Measurements from ENCODE around the gene CD209.
"Not testable (repeated sequence)": the region's sequence is repeated elsewhere in the genome, so short reads cannot be mapped to it uniquely, and the experiment has no call there.

CD209 gene

GRCh38 chr19:7746903-7747884 is at the start of gene CD209:
CD209 (minus strand) TSS chr19:7747534; CDS start chr19:7747511, 23 bp downstream.
- Histone ChIP-seq H3K27ac (ENCODE audit: low read length) (no peak within 1 kb of the TSS), H3K4me1 (ENCODE audit: insufficient read depth, low read length) (no peaks in the 10 kb centered on the region), H3K9me3 (ENCODE audit: insufficient read depth, low read length, severe bottlenecking) (no peaks in the 10 kb centered on the region), H3K4me3 (ENCODE audit: low read depth in 1 of 2, low read length in 2 of 2) (no peak within 1 kb of the TSS), H3K36me3 (ENCODE audit: insufficient read depth, low read length) (no peaks in the 10 kb centered on the region), H4K20me1 (ENCODE audit: insufficient read depth, low read length) (no peaks in the 10 kb centered on the region), H3K9ac (ENCODE audit: low read depth, low read length) (no peak within 1 kb of the TSS), H2AFZ (ENCODE audit: low read depth, low read length) (no peak within 1 kb of the TSS), H3K79me2 (ENCODE audit: insufficient read depth, low read length) (no peaks in the 10 kb centered on the region), H3K4me2 (ENCODE audit: insufficient read depth, low read length) (no peak within 1 kb of the TSS), H3K27me3 (ENCODE audit: insufficient read depth, low read length, poor library complexity) (no peaks in the 10 kb centered on the region)
- TF ChIP-seq, protein P1, sequence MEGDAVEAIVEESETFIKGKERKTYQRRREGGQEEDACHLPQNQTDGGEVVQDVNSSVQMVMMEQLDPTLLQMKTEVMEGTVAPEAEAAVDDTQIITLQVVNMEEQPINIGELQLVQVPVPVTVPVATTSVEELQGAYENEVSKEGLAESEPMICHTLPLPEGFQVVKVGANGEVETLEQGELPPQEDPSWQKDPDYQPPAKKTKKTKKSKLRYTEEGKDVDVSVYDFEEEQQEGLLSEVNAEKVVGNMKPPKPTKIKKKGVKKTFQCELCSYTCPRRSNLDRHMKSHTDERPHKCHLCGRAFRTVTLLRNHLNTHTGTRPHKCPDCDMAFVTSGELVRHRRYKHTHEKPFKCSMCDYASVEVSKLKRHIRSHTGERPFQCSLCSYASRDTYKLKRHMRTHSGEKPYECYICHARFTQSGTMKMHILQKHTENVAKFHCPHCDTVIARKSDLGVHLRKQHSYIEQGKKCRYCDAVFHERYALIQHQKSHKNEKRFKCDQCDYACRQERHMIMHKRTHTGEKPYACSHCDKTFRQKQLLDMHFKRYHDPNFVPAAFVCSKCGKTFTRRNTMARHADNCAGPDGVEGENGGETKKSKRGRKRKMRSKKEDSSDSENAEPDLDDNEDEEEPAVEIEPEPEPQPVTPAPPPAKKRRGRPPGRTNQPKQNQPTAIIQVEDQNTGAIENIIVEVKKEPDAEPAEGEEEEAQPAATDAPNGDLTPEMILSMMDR (IDR thresholded peaks at IDR 0.05; ENCODE audit: borderline replicate concordance, extremely low read depth, low read length, poor library complexity, severe bottlenecking), result no peak
- TF ChIP-seq EZH2 (IDR thresholded peaks at IDR 0.05; ENCODE audit: borderline replicate concordance, low read depth, low read length, severe bottlenecking), result no peak
- DNase-seq, result no peak
- ATAC-seq (ENCODE audit: insufficient read depth, low read depth), result no peak

- no peak overlapping the region for H3K4me2 ChIP-seq (ENCODE audit: insufficient read depth, low read length)
Observed at GRCh38 chr19:7795555-7796161, 48.3 kb upstream of the CD209 start.

GRCh38 chr19:7793493-7793892 is 46.2 kb upstream of the CD209 start:
- Histone ChIP-seq H3K4me3 (ENCODE audit: low read depth in 1 of 2, low read length in 2 of 2) (no peak overlapping the region), H3K9ac (ENCODE audit: low read depth, low read length) (no peak overlapping the region), H3K27me3 (ENCODE audit: insufficient read depth, low read length, poor library complexity) (no peaks in the 10 kb centered on the region), H3K36me3 (ENCODE audit: insufficient read depth, low read length) (no peaks in the 10 kb centered on the region), H3K27ac (ENCODE audit: low read length) (no peak overlapping the region), H4K20me1 (ENCODE audit: insufficient read depth, low read length) (no peaks in the 10 kb centered on the region), H2AFZ (ENCODE audit: low read depth, low read length) (no peak overlapping the region), H3K79me2 (ENCODE audit: insufficient read depth, low read length) (no peaks in the 10 kb centered on the region), H3K4me2 (ENCODE audit: insufficient read depth, low read length) (no peak overlapping the region), H3K9me3 (ENCODE audit: insufficient read depth, low read length, severe bottlenecking) (no peaks in the 10 kb centered on the region), H3K4me1 (ENCODE audit: insufficient read depth, low read length) (no peaks in the 10 kb centered on the region)
- ATAC-seq (ENCODE audit: insufficient read depth, low read depth) (no peak), DNase-seq (no peak)
- TF ChIP-seq EZH2 (IDR thresholded peaks at IDR 0.05; ENCODE audit: borderline replicate concordance, low read depth, low read length, severe bottlenecking), result no peak
- TF ChIP-seq, protein P1 (IDR thresholded peaks at IDR 0.05; ENCODE audit: borderline replicate concordance, extremely low read depth, low read length, poor library complexity, severe bottlenecking), result no peak

More at GRCh38 chr19:7795555-7796161, 48.3 kb upstream of the CD209 start:
- Histone ChIP-seq H3K36me3 (ENCODE audit: insufficient read depth, low read length) (no peaks in the 10 kb centered on the region), H4K20me1 (ENCODE audit: insufficient read depth, low read length) (no peaks in the 10 kb centered on the region), H3K27ac (ENCODE audit: low read length) (no peak overlapping the region), H3K4me3 (ENCODE audit: low read depth in 1 of 2, low read length in 2 of 2) (no peak overlapping the region), H3K27me3 (ENCODE audit: insufficient read depth, low read length, poor library complexity) (no peaks in the 10 kb centered on the region), H3K79me2 (ENCODE audit: insufficient read depth, low read length) (no peaks in the 10 kb centered on the region), H2AFZ (ENCODE audit: low read depth, low read length) (no peak overlapping the region), H3K4me1 (ENCODE audit: insufficient read depth, low read length) (no peaks in the 10 kb centered on the region), H3K9ac (ENCODE audit: low read depth, low read length) (no peak overlapping the region), H3K9me3 (ENCODE audit: insufficient read depth, low read length, severe bottlenecking) (no peaks in the 10 kb centered on the region)
- ATAC-seq (ENCODE audit: insufficient read depth, low read depth) (no peak), DNase-seq (no peak)
- no peak for TF ChIP-seq EZH2 (IDR thresholded peaks at IDR 0.05; ENCODE audit: borderline replicate concordance, low read depth, low read length, severe bottlenecking)
- TF ChIP-seq, protein P1 (IDR thresholded peaks at IDR 0.05; ENCODE audit: borderline replicate concordance, extremely low read depth, low read length, poor library complexity, severe bottlenecking), result no peak

DNA sequence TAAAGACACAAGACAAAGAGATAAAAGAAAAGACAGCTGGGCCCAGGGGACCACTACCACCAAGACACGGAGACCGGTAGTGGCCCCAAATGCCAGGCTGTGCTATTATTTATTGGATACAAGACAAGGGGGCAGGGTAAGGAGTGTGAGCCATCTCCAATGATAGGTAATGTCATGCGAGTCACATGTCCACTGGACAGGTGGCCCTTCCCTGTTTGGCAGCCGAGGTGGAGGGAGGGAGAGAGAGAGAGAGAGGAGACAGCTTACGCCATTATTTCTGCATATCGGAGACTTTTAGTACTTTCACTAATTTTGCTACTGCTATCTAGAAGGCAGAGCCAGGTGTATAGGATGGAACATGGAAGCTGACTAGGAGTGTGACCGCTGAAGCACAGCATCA is 45.4 kb upstream of the CD209 start:
- H4K20me1 ChIP-seq (ENCODE audit: insufficient read depth, low read length); ATAC-seq (ENCODE audit: insufficient read depth, low read depth); H3K9me3 ChIP-seq (ENCODE audit: insufficient read depth, low read length, severe bottlenecking): not testable (repeated sequence)

More for the DNA sequence above, 45.4 kb upstream of the CD209 start:
- not testable (repeated sequence) for H3K36me3 ChIP-seq (ENCODE audit: insufficient read depth, low read length); H2AFZ ChIP-seq (ENCODE audit: low read depth, low read length); H3K9ac ChIP-seq (ENCODE audit: low read depth, low read length); H3K79me2 ChIP-seq (ENCODE audit: insufficient read depth, low read length); DNase-seq; H3K4me2 ChIP-seq (ENCODE audit: insufficient read depth, low read length); H3K4me3 ChIP-seq (ENCODE audit: low read depth in 1 of 2, low read length in 2 of 2); H3K27ac ChIP-seq (ENCODE audit: low read length); H3K27me3 ChIP-seq (ENCODE audit: insufficient read depth, low read length, poor library complexity); H3K4me1 ChIP-seq (ENCODE audit: insufficient read depth, low read length)
